Measurements from ENCODE around the gene TNC. TPM values are rescaled to one million over a fixed set of nuclear protein-coding genes. Genes with fewer than 3 reads are reported as not detected.

The TNC gene
- total RNA-seq, 2 experiments from 2014 or later: 1.5 to 2.0 TPM

GRCh38 chr9:114990901-114991300 lies 127.1 kb downstream of the TNC start:
- ChIA-PET CTCF (interaction anchor here (0.7 kb wide), 1 partner anchor 76 kb away, joined by 3 read pairs; no protein-coding TSS in a partner anchor), POLR2A (no interaction called here)

- ChIA-PET POLR2A (interaction anchor here (0.7 to 1.6 kb wide), 8 partner anchors 11 to 299 kb away, joined by 3 to 6 read pairs (median 4); partner anchors contain the start of gene TNFSF8), CTCF (interaction anchor here (0.9 to 1.6 kb wide), 8 partner anchors 9 to 309 kb away, joined by 3 to 7 read pairs (median 3); no protein-coding TSS in a partner anchor)
These were observed 128.2 kb downstream of the TNC start for GRCh38 chr9:114989600-114990410.

- POLR2A ChIA-PET: interaction anchor here (0.7 to 1.6 kb wide), 8 partner anchors 11 to 298 kb away, joined by 3 to 6 read pairs (median 4); partner anchors contain the start of gene TNFSF8
- CTCF ChIA-PET: interaction anchor here (0.7 to 1.6 kb wide), 8 partner anchors 8 to 308 kb away, joined by 3 to 7 read pairs (median 3); no protein-coding TSS in a partner anchor
These were observed 128.9 kb downstream of the TNC start for GRCh38 chr9:114988962-114989599.

GRCh38 chr9:114987116-114987515 lies 130.8 kb downstream of the TNC start:
- CTCF ChIA-PET: no interaction called here
- POLR2A ChIA-PET: no interaction called here

GRCh38 chr9:114985959-114986501 lies 131.9 kb downstream of the TNC start:
- CTCF ChIA-PET: no interaction called here
- POLR2A ChIA-PET: no interaction called here

GRCh38 chr9:114981063-114981462 lies 136.9 kb downstream of the TNC start:
- ChIA-PET POLR2A (no interaction called here), CTCF (interaction anchor here (1.0 to 1.4 kb wide), 3 partner anchors 9 to 51 kb away, joined by 3 read pairs; partner anchors contain the start of gene TNFSF8)

GRCh38 chr9:114973216-114973615 lies 144.7 kb downstream of the TNC start:
- ChIA-PET POLR2A (no interaction called here), CTCF (interaction anchor here (0.8 kb wide), 1 partner anchor 41 kb away, joined by 3 read pairs; no protein-coding TSS in a partner anchor)

GRCh38 chr9:114972510-114973136 lies 145.3 kb downstream of the TNC start:
- POLR2A ChIA-PET: no interaction called here
- CTCF ChIA-PET: interaction anchor here (1.6 kb wide), 1 partner anchor 11 kb away, joined by 3 read pairs; no protein-coding TSS in a partner anchor

Other genes with a start within 250 kb of the TNC start
- 10 to 100 TPM; 43.5 to 45.3 TPM for gene TNFSF8, start 187.6 kb downstream of the TNC start, total RNA-seq